ENCODE results near the gene ENO4.

DNA sequence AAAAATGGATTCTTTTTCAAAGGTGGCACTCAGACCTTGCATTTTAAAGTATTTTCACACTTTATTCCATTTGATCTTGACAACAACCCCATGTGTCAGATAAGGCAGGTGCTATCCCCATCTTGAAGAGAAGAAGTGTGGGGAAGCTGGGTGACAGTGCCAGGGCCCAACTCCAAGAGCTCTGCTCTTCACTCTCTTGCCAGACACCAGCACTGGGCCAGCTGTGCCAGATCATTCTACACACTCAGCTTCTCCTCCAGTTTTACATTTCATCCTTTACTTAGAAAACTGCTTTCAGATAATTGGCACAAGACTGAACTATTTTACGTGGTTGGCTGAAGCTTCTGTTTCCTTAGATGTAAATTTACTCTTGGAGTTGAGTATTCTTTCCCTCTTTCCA is 64.4 kb downstream of the ENO4 start:
- TF ChIP-seq, protein P1, sequence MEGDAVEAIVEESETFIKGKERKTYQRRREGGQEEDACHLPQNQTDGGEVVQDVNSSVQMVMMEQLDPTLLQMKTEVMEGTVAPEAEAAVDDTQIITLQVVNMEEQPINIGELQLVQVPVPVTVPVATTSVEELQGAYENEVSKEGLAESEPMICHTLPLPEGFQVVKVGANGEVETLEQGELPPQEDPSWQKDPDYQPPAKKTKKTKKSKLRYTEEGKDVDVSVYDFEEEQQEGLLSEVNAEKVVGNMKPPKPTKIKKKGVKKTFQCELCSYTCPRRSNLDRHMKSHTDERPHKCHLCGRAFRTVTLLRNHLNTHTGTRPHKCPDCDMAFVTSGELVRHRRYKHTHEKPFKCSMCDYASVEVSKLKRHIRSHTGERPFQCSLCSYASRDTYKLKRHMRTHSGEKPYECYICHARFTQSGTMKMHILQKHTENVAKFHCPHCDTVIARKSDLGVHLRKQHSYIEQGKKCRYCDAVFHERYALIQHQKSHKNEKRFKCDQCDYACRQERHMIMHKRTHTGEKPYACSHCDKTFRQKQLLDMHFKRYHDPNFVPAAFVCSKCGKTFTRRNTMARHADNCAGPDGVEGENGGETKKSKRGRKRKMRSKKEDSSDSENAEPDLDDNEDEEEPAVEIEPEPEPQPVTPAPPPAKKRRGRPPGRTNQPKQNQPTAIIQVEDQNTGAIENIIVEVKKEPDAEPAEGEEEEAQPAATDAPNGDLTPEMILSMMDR (IDR thresholded peaks at IDR 0.05; ENCODE audit: low read depth, low read length) = no peak
- TF ChIP-seq EZH2phosphoT487 (IDR thresholded peaks at IDR 0.05; ENCODE audit: low read depth) = no peak

Measured in OCI-LY3 (cell line).